Measurements from ENCODE around the gene LLGL2.
"Not testable (repeated sequence)": the region's sequence is repeated elsewhere in the genome, so short reads cannot be mapped to it uniquely, and the experiment has no call there.

LLGL2 gene

DNA sequence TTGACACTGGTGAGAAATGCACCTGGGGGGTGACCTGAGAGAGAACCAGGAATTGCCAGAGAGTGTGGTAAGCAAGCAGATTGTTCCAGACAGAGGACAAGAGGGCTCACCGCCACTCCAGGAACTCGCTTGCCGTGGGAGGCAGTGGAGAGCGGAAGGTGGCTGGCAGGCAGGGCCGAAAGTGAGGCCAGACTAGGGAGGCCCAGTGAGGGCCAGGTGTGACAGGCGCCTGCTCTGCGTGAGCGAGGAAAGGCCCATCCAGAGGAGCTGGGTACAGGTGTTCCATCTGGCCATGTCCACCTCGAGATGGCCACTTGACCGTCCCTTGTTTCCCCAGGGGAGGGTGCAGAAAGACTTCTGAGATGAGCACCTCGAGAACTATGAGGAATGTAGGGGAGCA lies 50.2 kb downstream of the LLGL2 start:
- H3K27ac ChIP-seq = no peak overlapping the region
- no peak for TF ChIP-seq CTCF (conservative IDR thresholded peaks at IDR 0.05)
- TF ChIP-seq ZFX (IDR thresholded peaks at IDR 0.05) = no peak

GRCh38 chr17:75576661-75577060 lies 51.2 kb downstream of the LLGL2 start:
- no peak for TF ChIP-seq CTCF (conservative IDR thresholded peaks at IDR 0.05)
- TF ChIP-seq ZFX (IDR thresholded peaks at IDR 0.05) = no peak
- no peak overlapping the region for H3K27ac ChIP-seq

DNA sequence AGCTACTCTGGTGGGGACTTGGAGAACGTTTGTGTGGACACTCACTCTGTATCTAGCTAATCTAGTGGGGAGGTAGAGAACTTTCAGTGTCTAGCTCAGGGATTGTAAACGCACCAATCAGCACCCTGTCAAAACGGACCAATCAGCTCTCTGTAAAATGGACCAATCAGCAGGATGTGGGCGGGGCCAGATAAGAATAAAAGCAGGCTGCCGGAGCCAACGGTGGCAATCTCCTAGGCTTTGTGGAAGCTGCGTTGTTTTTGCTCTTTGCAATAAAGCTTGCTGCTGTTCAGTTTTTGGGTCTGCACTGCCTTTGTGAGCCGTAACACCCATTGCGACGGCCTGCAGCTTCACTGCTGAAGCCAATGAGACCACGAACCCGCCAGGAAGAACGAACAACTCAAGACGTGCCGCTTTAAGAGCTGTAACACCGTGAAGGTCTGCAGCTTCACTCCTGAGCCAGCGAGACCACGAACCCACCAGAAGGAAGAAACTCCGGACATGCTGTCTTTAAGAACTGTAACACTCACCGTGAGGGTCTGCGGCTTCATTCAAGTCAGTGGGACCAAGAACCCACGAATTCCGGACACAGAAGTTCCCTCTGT lies 55.7 kb downstream of the LLGL2 start:
- not testable (repeated sequence) for H3K27ac ChIP-seq

- not testable (repeated sequence) for H3K27ac ChIP-seq
Observed at GRCh38 chr17:75583197-75583596, 57.7 kb downstream of the LLGL2 start.

DNA sequence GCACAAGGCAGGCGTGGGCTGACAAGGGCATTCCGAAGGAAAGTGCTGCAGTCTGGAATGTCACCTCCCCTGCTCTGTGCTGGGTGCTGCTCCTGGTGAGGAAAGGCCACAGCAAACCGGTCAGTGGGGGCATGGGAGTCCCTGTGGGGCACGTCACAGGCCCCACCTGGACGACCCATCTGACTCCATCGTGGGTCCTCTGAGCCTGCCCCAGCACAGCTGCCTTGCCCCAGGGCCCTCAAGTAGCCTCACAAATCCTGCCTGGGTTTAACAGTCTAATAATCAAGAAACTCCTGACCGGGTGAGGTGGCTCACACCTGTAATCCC lies 59.3 kb downstream of the LLGL2 start:
- no peak overlapping the region for H3K27ac ChIP-seq
- TF ChIP-seq ZFX (IDR thresholded peaks at IDR 0.05) (no peak), CTCF (conservative IDR thresholded peaks at IDR 0.05) (no peak)

- no peak for TF ChIP-seq CTCF (conservative IDR thresholded peaks at IDR 0.05)
- no peak for TF ChIP-seq ZFX (IDR thresholded peaks at IDR 0.05)
- H3K27ac ChIP-seq = peak within 1 kb of the TSS; percentile 78
Observed at GRCh38 chr17:75587675-75588595, 62.4 kb downstream of the LLGL2 start, which contains the start of gene MYO15B. MYO15B (plus strand) TSS chr17:75587800; CDS start chr17:75588058, 258 bp downstream.

DNA sequence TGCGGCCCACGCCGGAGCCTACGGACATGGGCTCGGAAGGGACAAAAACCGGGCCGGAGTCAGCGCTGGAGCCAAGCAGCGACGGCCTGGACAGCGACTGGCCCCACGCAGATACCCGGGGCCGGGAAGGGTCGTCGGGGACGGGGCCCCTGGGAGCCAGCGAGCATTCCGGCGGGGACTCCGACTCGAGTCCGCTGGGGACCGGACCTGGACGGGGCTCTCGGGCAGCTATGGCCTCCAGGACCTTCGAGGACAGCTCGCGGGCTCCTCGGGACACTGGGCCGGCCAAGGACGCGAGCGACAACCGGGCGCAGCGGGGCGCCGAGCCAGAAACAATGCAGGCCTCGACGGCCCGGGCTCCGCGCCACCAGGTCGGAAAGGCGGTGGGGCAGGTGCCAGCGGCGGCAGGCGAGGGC lies 63.1 kb downstream of the LLGL2 start:
- peak overlapping the region; percentile 78 for H3K27ac ChIP-seq
- peak; percentile 69; the same call in 1 of the 2 replicates for TF ChIP-seq ZFX (IDR thresholded peaks at IDR 0.05)
- no peak for TF ChIP-seq CTCF (conservative IDR thresholded peaks at IDR 0.05)

GRCh38 chr17:75589012-75589918 lies 63.8 kb downstream of the LLGL2 start:
- H3K27ac ChIP-seq = peak overlapping the region; percentile 78

More at GRCh38 chr17:75589012-75589918, 63.8 kb downstream of the LLGL2 start:
- TF ChIP-seq CTCF (conservative IDR thresholded peaks at IDR 0.05) (peak; percentile 88), ZFX (IDR thresholded peaks at IDR 0.05) (peak; percentile 54; the same call in 1 of the 2 replicates)
